ENCODE data around the gene YARS1. TPM values are rescaled to one million over a fixed set of nuclear protein-coding genes. Genes with fewer than 3 reads are reported as not detected.

Gene YARS1
- total RNA-seq, 4 donors from 2014 or later, result 23.9 to 54.5 (median 33.8) TPM

DNA sequence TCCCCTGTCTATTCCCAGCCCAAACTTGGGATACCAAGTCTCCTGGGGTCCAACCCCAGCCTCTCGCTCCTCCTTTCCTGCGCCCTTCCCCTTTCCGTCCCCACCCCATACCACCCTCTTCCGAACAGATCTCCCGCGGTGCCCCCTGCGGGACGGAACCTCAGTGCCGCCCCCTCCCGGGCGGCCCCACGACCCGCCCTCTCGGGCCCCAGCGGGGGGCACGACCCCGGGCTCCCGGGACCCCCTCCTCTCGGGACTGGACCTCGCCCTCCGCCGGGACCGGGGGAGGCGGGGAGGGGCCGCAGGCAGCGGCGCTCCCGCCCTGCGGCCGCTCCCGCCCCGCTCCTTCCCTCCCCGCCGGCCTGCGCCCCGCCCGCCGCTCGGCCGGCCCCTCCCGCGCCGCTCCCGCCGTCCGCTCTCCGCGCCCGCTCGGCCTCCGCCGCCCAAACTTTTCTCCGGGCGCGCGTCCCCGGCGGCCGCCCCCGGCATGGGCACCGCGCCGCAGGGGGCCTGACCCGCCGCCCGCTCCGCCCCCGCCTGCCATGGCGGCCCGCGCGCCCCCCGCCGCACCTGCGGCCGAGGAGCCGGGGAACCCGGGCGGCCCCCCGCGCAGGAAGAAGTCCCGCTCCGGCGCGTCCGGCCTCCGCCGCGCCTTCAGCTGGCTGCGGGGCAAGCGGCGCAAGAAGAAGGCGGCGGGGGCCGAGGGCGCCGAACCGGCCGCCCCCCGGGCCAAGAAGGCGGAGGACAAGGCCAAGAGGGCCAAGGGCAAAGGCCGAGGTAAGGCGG lies 75.6 kb downstream of the YARS1 start:
- H3K9me3 ChIP-seq, result no peaks in the 10 kb centered on the region
- no peaks in the 10 kb centered on the region for H3K36me3 ChIP-seq
- in situ Hi-C loops (cut with MboI; ENCODE audit: low pct_ligation_motif_present in 1 of 4, low pct_unique_long_range_greater_than_20kb in 1 of 4, low sequenced_read_pairs in 3 of 4), result no loop called here
- intact Hi-C loops (cut with DNase I; ENCODE audit: low total_unique reads), result no loop called here
- DNase-seq, result peak; percentile 55
- no peaks in the 10 kb centered on the region for H3K27me3 ChIP-seq
- peak overlapping the region; percentile 86 to 95 (median 92) for H3K4me3 ChIP-seq
- WGBS, 2 donors (ENCODE audit: low coverage in 1 of 2), result 1 to 4% methylated on average over 5 to 30 of the region's 103 CpGs
- TF ChIP-seq EP300 (IDR thresholded peaks at IDR 0.05; ENCODE audit: low read depth) (no peak), POLR2A (IDR thresholded peaks at IDR 0.05) (peak; percentile 6), POLR2AphosphoS5 (IDR thresholded peaks at IDR 0.05) (peak in 2 of 3 donors; percentile 15 to 17)
- TF ChIP-seq, protein P1, sequence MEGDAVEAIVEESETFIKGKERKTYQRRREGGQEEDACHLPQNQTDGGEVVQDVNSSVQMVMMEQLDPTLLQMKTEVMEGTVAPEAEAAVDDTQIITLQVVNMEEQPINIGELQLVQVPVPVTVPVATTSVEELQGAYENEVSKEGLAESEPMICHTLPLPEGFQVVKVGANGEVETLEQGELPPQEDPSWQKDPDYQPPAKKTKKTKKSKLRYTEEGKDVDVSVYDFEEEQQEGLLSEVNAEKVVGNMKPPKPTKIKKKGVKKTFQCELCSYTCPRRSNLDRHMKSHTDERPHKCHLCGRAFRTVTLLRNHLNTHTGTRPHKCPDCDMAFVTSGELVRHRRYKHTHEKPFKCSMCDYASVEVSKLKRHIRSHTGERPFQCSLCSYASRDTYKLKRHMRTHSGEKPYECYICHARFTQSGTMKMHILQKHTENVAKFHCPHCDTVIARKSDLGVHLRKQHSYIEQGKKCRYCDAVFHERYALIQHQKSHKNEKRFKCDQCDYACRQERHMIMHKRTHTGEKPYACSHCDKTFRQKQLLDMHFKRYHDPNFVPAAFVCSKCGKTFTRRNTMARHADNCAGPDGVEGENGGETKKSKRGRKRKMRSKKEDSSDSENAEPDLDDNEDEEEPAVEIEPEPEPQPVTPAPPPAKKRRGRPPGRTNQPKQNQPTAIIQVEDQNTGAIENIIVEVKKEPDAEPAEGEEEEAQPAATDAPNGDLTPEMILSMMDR (IDR thresholded peaks at IDR 0.05), result peak in 4 of 5 experiments; percentile 7 to 32 (median 25)
- peak overlapping the region; percentile 94 to 99 (median 96) for H3K27ac ChIP-seq
- H3K4me1 ChIP-seq, result peaks cover 10 to 54% (median 45%) of the 10 kb centered on the region in 4 donors

DNA sequence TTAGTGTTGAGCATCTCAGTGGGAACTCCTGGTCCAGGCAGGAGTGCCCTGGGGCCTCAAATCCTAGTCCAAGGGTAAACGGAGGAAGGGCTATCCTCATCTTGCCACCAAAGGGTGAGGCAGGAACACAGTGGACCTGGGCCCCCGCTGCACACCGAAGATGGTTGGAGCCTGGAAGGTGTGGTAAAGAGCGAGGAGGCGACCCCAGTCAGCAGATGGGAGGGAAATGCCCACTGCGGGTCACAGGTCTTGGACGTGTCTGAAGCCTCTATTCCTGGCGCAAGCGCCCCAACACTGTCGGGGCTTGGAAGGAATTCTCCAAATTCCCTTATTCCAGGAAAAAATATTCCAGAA lies 76.1 kb downstream of the YARS1 start:
- H3K36me3 ChIP-seq, result no peaks in the 10 kb centered on the region
- 34 to 50% methylated on average over 1 to 10 of the region's 10 CpGs for WGBS, 2 donors (ENCODE audit: low coverage in 1 of 2)
- no peak for DNase-seq
- no peaks in the 10 kb centered on the region for H3K9me3 ChIP-seq
- peak; percentile 10 for TF ChIP-seq POLR2A (IDR thresholded peaks at IDR 0.05)
- no peak for TF ChIP-seq EP300 (IDR thresholded peaks at IDR 0.05; ENCODE audit: low read depth)
- no peaks in the 10 kb centered on the region for H3K27me3 ChIP-seq
- intact Hi-C loops (cut with DNase I; ENCODE audit: low total_unique reads) (no loop called here), in situ Hi-C loops (cut with MboI; ENCODE audit: low pct_ligation_motif_present in 1 of 4, low pct_unique_long_range_greater_than_20kb in 1 of 4, low sequenced_read_pairs in 3 of 4) (no loop called here)
- peaks cover 10 to 56% (median 47%) of the 10 kb centered on the region in 4 donors for H3K4me1 ChIP-seq
- peak overlapping the region; percentile 51 to 95 (median 84) for H3K4me3 ChIP-seq
- peak overlapping the region; percentile 72 to 99 (median 96) for H3K27ac ChIP-seq

DNA sequence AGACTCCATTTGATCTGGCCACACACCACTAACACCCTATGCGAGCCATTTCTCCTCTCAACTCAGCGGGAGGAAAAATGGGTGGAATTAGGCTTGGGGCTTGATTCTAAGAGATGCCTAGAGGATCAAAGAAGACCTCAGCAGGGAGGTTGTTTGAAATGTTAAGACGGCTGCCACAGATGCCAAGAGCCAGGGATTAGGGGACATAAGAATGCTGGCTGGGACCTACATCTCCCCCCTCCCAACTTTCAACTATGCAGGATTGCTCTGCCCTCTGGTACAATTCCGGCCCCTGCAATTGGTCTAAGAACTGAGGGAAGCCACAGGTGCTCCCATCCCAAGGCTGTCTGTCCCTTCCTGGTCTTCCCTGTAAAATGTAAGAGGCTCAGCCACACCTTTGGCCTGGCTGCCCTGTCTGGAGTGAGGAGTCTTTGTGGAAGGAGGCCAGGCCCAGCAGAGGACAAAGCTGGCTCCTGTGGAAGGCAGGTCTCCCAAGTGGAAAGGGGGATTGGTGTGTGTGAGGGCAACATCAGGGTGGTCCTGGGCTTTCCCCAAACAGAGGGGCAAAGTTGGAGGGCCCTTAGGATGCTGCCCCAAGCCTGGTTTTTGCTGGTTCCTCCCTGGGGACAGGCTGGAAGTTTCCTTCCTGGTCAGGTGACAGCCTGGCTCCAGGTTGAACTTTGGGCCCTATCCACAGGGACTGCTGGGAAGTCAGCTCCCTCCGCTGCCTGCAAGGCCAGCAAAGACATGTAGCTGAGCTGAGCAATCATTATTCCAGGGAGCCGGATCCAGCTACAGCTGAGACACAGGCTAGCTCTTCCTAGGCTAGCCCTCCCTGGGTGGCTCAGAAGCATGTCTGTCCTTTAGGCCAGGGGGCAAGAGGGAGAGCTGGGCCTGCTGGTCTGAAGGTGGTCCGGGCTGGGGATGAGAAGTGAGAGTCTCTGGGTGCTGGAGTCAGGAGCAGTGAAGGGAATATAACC lies 80.1 kb downstream of the YARS1 start:
- WGBS, 2 donors (ENCODE audit: low coverage in 1 of 2), result 80% methylated on average over 1 to 6 of the region's 7 CpGs
- H3K9me3 ChIP-seq, result no peaks in the 10 kb centered on the region

DNA sequence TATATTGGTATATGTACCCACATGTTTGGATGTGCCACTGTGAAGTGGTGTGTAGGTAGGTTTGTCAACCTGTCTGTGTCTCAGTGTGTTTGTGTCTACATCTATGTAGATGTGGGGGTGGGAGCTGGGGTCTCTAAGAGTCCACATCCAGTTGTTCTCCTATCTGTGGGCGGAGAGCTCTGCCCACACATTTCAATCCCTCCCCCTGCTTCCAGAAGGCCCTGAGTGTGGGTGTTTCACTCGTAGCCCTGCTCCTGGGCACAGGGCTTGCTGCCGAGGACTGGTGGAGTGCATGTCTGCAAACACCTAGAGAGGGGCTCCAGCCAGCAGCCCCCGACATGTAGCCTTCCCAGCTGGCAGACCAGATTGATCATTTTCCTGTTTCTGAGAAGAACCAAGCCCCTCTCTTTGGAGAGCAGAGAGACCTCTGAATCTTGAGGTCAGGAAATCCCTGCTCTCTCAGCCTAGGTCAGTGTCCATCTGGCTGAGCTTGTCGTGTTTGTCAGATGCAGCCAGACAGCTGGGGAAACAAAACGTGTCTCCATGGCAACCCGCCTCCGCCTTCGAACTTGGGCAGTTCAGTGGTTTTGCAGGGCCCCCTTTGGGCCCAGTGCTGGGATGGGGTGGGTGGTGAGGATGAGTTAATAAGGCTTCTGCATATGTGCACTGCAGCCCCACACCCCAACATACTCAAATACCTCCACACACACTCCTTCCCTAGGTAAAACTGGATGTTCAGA lies 83.4 kb downstream of the YARS1 start:
- intact Hi-C loops (cut with DNase I; ENCODE audit: low total_unique reads) (no loop called here), in situ Hi-C loops (cut with MboI; ENCODE audit: low pct_ligation_motif_present in 1 of 4, low pct_unique_long_range_greater_than_20kb in 1 of 4, low sequenced_read_pairs in 3 of 4) (no loop called here)
- no peaks in the 10 kb centered on the region for H3K9me3 ChIP-seq
- H3K4me3 ChIP-seq, result no peak overlapping the region
- 70% methylated on average over 9 of the region's 9 CpGs; no CpG with 5 or more reads in 1 of the 2 donors for WGBS, 2 donors (ENCODE audit: low coverage in 1 of 2)
- H3K27ac ChIP-seq, result no peak overlapping the region
- no peak for DNase-seq
- no peak for TF ChIP-seq POLR2A (IDR thresholded peaks at IDR 0.05)
- TF ChIP-seq, protein P1 (IDR thresholded peaks at IDR 0.05), result no peak
- no peak for TF ChIP-seq EP300 (IDR thresholded peaks at IDR 0.05; ENCODE audit: low read depth)
- TF ChIP-seq POLR2AphosphoS5 (IDR thresholded peaks at IDR 0.05), result no peak
- no peaks in the 10 kb centered on the region for H3K36me3 ChIP-seq
- H3K27me3 ChIP-seq, result no peaks in the 10 kb centered on the region
- peaks cover 0 to 23% (median 18%) of the 10 kb centered on the region in 4 donors for H3K4me1 ChIP-seq

More for the DNA sequence above, 80.1 kb downstream of the YARS1 start:
- DNase-seq, result peak; percentile 84
- Histone ChIP-seq H3K27me3 (no peaks in the 10 kb centered on the region), H3K4me3 (no peak overlapping the region), H3K36me3 (no peaks in the 10 kb centered on the region), H3K27ac (peak overlapping the region; percentile 82 to 88 (median 85)), H3K4me1 (peaks cover 10 to 29% (median 24%) of the 10 kb centered on the region in 4 donors)
- in situ Hi-C loops (cut with MboI; ENCODE audit: low pct_ligation_motif_present in 1 of 4, low pct_unique_long_range_greater_than_20kb in 1 of 4, low sequenced_read_pairs in 3 of 4) (no loop called here), intact Hi-C loops (cut with DNase I; ENCODE audit: low total_unique reads) (no loop called here)
- TF ChIP-seq, protein P1 (IDR thresholded peaks at IDR 0.05), result no peak
- TF ChIP-seq POLR2AphosphoS5 (IDR thresholded peaks at IDR 0.05) (peak in 2 of 3 donors; percentile 77), POLR2A (IDR thresholded peaks at IDR 0.05) (peak; percentile 69), EP300 (IDR thresholded peaks at IDR 0.05; ENCODE audit: low read depth) (no peak)

Data from transverse colon (tissue), 4 donors.